Measurements from ENCODE around the gene RBMS3. TPM values are rescaled to one million over a fixed set of nuclear protein-coding genes. Genes with fewer than 3 reads are reported as not detected.

RBMS3 gene
- total RNA-seq, 1 experiment from 2014 or later = 0.42 TPM

DNA sequence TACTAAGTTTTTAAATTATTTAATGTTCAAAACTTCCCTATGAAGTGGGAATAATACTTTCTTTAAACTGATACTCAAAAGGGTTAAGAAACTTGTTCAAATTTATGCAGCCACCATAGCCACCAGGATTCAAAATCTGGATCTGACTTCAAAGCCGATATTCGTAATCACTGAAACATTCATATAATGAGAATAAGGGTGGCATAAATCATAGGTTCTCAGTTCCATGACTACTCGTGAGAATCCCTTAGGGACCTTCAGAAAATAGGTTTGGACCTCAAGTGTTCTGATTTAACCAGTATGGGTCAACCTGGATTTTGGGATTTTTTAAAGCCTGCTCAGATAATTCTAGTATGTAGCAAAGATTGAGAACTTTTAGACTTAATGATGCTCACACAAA, 160.6 kb downstream of the RBMS3 start:
- Histone ChIP-seq H3K9me2 (ENCODE audit: insufficient read depth) (no peaks in the 10 kb centered on the region), H3K27me3 (ENCODE audit: insufficient read depth, low read length) (no peaks in the 10 kb centered on the region), H3K79me2 (ENCODE audit: insufficient read depth, low read length) (no peaks in the 10 kb centered on the region), H3K9ac (ENCODE audit: low read length) (no peak overlapping the region), H2AFZ (ENCODE audit: low read depth, low read length, poor library complexity, severe bottlenecking) (no peak overlapping the region), H3K4me3 (replicated peaks in 1 of 2; ENCODE audit: low read depth in 1 of 2, low read length in 2 of 2) (no peak overlapping the region), H4K20me1 (ENCODE audit: insufficient read depth) (no peaks in the 10 kb centered on the region), H3K4me2 (ENCODE audit: low read length) (no peak overlapping the region), H3K36me3 (ENCODE audit: control insufficient read depth in 1 of 2, insufficient read depth in 2 of 2, low read length in 2 of 2) (no peaks in the 10 kb centered on the region), H3K27ac (ENCODE audit: low read depth, low read length) (no peak overlapping the region), H3K9me3 (ENCODE audit: control insufficient read depth in 1 of 2, insufficient read depth in 1 of 2, low read depth in 1 of 2, low read length in 2 of 2) (no peaks in the 10 kb centered on the region), H3K4me1 (ENCODE audit: control insufficient read depth in 1 of 2, insufficient read depth in 2 of 2, low read length in 2 of 2) (no peaks in the 10 kb centered on the region)
- ChIA-PET CTCF (no interaction called here), RAD21 (ENCODE audit: low non-redundant PET in 1 of 2, low total read pairs in 2 of 2, uncharacterized antibody in 2 of 2, unreplicated experiment in 2 of 2) (no interaction called here), POLR2A (no interaction called here)
- TF ChIP-seq RAD21 (IDR thresholded peaks at IDR 0.05; ENCODE audit: low read depth) (no peak), CEBPB (IDR thresholded peaks at IDR 0.05; ENCODE audit: low read depth) (no peak), ZFX (IDR thresholded peaks at IDR 0.05) (no peak), ZNF274 (IDR thresholded peaks at IDR 0.05; ENCODE audit: low read depth, low read length) (no peak), POLR2A (IDR thresholded peaks at IDR 0.05; ENCODE audit: borderline replicate concordance, extremely low read depth, insufficient read depth, insufficient read length) (no peak), JUND (IDR thresholded peaks at IDR 0.05) (no peak), SRF (IDR thresholded peaks at IDR 0.05; ENCODE audit: low read depth) (no peak), ELF1 (IDR thresholded peaks at IDR 0.05; ENCODE audit: borderline replicate concordance, low read depth) (no peak)
- TF ChIP-seq, protein P1, sequence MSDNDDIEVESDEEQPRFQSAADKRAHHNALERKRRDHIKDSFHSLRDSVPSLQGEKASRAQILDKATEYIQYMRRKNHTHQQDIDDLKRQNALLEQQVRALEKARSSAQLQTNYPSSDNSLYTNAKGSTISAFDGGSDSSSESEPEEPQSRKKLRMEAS (IDR thresholded peaks at IDR 0.05) = no peak
- TF ChIP-seq, protein P2, sequence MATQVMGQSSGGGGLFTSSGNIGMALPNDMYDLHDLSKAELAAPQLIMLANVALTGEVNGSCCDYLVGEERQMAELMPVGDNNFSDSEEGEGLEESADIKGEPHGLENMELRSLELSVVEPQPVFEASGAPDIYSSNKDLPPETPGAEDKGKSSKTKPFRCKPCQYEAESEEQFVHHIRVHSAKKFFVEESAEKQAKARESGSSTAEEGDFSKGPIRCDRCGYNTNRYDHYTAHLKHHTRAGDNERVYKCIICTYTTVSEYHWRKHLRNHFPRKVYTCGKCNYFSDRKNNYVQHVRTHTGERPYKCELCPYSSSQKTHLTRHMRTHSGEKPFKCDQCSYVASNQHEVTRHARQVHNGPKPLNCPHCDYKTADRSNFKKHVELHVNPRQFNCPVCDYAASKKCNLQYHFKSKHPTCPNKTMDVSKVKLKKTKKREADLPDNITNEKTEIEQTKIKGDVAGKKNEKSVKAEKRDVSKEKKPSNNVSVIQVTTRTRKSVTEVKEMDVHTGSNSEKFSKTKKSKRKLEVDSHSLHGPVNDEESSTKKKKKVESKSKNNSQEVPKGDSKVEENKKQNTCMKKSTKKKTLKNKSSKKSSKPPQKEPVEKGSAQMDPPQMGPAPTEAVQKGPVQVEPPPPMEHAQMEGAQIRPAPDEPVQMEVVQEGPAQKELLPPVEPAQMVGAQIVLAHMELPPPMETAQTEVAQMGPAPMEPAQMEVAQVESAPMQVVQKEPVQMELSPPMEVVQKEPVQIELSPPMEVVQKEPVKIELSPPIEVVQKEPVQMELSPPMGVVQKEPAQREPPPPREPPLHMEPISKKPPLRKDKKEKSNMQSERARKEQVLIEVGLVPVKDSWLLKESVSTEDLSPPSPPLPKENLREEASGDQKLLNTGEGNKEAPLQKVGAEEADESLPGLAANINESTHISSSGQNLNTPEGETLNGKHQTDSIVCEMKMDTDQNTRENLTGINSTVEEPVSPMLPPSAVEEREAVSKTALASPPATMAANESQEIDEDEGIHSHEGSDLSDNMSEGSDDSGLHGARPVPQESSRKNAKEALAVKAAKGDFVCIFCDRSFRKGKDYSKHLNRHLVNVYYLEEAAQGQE (IDR thresholded peaks at IDR 0.05; ENCODE audit: low read depth) = no peak
- TF ChIP-seq, protein P3, sequence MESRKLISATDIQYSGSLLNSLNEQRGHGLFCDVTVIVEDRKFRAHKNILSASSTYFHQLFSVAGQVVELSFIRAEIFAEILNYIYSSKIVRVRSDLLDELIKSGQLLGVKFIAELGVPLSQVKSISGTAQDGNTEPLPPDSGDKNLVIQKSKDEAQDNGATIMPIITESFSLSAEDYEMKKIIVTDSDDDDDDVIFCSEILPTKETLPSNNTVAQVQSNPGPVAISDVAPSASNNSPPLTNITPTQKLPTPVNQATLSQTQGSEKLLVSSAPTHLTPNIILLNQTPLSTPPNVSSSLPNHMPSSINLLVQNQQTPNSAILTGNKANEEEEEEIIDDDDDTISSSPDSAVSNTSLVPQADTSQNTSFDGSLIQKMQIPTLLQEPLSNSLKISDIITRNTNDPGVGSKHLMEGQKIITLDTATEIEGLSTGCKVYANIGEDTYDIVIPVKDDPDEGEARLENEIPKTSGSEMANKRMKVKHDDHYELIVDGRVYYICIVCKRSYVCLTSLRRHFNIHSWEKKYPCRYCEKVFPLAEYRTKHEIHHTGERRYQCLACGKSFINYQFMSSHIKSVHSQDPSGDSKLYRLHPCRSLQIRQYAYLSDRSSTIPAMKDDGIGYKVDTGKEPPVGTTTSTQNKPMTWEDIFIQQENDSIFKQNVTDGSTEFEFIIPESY (IDR thresholded peaks at IDR 0.05; ENCODE audit: extremely low read depth, insufficient replicate concordance, low read length) = no peak
- no TSS peak for BruUV-seq (replicated peaks)
- intact Hi-C loops (cut with micrococcal nuclease) = no loop called here
- DNase-seq (ENCODE audit: low read depth, low spot score) (no peak), ATAC-seq (no peak)

All from HCT116 (cell line).